OCI-LY3 (cell line): Measurements from ENCODE around the gene DOCK10.

Source experiments
- CTCF ChIP-seq: fragments of 200-600, 300-600 bp; sonication (generic); IDR thresholded peaks from 2 replicates; pipeline ENCODE4 v1.5.1; 2014; ENCODE audit warnings: antibody characterized with exemption, low read length, low read depth
- EZH2phosphoT487 ChIP-seq: fragments of 200-600 bp; shearing (Covaris generic); IDR thresholded peaks from 2 replicates; pipeline ENCODE4 v1.6.1; 2018; ENCODE audit warnings: antibody characterized with exemption, mixed run types, low read depth

- no peak for TF ChIP-seq CTCF
- no peak for TF ChIP-seq EZH2phosphoT487
Observed at GRCh38 chr2:224893848-224894247, 148.4 kb downstream of the DOCK10 start.
